OCI-M2 (cell line): ENCODE data around the gene DRD3.

Experiments used
- DNase-seq: peaks from one replicate; lab custom pipeline; 2025; ENCODE audit not compliant: unreplicated experiment; lab: John Stamatoyannopoulos, UW

Gene DRD3

DNA sequence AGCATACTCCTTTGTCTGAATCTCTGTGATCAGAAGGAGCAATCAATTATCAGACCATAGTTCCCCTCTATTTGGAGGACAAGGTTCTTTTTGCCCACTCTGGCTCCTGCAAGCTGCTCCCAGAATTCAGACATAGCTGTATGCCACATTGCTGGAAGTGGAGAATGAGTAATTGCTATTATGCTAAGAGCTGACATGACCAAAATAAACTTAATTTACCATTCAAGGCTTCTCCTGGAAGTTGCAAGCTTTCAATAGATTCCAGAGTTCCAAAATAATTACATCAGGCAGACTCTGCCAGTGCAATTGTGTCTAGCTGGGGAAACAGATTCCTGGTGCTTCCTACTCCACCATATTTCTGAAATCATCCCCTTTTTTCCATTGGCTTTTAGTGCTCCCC, 7.6 kb upstream of the DRD3 start:
- DNase-seq, result no peak

DNA sequence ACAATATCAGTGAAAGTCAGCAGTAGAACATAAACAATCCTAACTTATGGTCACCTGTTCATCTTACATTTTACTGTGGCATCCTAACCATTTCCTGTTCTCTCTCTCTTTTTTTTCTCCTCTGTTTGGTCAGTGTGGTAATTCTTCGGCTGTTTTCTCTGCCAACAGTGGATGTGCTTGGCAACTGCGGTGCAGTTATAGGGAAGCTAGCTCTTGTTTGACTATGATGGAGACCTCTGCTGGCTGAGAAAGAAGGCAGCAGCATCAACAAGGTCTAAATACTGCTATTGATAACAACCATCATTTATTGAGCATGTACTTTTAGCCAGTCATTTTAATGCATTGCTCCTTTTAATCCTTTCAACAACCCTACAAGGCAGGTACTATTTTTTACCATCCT, 723 bp upstream of the DRD3 start:
- DNase-seq, result no peak

DNA sequence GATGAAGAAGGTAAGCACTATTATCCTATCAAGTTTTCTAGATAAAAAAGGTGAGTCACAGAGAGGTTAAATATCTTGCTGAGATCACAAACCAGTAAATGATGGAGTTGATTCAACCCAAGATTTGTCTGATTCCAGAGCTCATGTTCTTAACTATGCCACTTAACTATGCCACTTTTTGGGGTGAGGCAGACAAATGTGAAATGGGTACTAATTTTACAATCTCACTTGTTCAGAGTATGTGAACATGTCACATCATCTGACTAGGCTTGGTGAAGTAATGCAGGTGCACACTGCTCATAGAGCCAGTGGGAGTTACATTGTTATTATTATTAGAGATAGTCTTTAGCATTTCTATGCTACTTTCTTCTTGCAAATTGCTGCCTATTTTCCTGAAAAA, 2.0 kb downstream of the DRD3 start:
- DNase-seq, result no peak

- no peak for DNase-seq
Observed at GRCh38 chr3:114176487-114176886, 2.4 kb downstream of the DRD3 start.

- no peak for DNase-seq
Observed at GRCh38 chr3:114175204-114175987, 3.5 kb downstream of the DRD3 start.

DNA sequence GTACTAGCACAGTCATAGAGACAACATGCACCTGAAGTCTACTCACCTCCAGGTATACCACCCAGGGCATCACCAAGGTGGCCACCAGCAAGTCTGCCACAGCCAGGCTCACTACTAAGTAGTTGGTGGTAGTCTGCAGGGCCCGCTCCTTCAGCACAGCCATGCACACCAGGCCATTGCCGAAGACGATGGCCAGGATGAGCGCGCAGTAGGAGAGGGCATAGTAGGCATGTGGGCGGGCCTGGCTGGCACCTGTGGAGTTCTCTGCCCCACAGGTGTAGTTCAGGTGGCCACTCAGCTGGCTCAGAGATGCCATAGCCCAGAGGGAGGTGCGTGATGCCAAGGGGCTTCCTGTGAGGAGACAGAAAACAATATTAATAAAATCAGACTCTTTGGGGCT, 7.2 kb downstream of the DRD3 start:
- no peak for DNase-seq

DNA sequence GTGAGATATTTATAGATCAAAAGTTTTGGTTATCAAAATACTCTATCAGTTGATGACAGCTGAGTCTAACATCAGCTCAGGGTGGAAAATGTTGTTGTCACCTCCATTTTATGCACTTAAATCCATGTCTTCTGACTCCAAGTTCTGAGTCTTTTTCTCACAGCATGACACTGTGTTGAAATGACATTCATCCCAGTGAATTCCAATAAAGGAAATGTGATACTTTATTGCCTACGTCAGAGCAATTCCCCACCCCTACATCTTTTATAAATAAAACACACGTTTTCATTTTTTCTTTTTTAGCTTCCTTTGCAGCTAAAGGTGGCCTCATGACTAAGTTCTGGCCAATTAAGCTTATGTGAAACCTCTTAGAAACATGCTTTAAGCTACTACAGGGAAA, 10.7 kb downstream of the DRD3 start:
- DNase-seq, result no peak

DNA sequence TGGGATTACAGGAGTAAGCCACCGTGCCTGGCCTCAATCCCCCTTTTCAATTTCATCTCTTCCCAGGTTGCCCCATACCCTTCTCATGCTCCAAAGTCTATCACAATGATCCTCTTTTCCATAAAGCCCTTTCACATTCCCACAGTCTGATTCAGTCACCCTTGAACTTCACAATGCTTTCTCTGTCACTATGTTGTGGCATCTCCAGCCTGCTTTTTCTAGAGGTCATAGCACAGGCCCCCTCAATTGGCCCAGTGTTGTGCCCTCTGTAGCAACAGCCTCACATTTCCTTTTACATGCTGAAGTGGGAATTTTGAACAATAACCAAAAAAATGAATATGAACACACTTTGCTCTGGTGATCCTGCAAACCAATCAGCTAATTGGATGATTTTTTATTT, 21.5 kb downstream of the DRD3 start:
- no peak for DNase-seq

GRCh38 chr3:114155370-114155821, 23.5 kb downstream of the DRD3 start:
- no peak for DNase-seq

DNA sequence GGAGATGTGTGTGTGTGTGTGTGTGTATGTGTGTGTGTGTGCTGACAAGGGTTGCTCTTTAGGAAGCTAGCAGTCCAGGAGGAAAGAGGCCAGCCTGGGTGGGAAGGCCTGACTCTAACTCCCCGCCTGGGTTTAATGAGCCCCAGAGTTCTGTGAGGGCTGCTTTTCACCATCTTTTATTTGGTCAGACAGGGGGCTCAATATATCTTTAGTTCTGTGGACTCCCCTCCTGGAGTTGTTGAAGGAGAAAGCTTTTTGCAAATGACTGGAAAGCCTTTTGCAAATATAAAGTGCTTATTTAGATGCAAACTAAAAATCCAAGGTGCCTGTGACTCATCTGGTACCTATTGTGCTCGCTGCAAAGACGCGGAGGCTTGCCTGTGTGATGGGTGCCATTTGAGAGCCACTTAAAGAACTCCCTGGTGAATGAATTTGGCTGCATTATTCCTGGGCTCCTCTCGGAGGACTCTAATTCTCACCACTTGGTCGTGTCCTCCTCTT, 24.5 kb downstream of the DRD3 start:
- no peak for DNase-seq

DNA sequence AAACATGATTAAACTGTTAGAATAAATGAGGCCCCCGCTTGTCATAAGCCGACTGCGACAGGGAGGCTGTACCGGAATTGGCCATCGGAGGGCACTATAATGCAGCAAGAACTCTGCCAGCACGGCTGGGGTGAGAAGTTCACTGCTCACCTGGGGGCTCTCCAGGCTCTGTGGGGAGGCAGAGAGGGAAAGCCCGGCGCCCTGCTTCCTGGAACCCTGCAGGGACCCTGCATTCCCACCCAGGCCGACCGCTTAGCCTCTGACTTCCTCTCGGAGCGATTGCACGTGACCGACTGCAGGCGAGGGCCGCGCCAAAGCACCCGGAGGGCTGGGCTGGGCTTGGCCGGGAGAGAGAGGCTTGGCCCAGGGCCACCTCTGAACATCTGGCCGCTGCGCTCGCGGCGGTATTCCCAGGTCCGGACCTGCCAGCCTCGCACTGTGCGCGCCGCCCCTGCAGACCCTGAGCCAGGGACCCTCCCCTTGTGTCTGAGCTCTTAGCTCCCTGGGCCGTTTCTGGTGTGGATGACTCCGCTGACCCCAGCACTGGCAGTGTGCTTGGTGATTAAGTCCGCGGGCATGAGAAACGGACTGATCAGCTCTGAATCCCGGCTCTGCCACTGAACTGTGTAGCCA, 26.2 kb downstream of the DRD3 start:
- peak; percentile 50 for DNase-seq

DNA sequence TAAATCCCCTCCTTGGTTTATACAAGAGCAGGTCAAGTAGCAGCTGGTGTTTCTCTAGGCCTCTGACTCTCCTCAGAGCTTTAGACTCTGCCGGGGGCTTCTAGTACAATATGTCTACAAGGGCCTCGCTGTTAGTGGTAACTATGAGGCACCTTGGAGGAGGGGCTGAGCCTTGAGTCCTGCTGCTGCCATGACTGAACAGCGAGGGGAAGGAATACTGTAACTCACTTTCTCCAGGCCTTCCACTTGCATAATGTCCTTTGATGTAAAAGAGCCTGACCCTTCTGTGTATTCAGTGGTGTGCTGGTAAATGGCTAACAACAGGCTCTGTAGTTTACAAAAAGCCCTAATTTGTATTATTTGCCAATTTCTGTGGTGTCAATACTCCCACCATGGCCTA, 27.8 kb downstream of the DRD3 start:
- DNase-seq, result no peak

DNA sequence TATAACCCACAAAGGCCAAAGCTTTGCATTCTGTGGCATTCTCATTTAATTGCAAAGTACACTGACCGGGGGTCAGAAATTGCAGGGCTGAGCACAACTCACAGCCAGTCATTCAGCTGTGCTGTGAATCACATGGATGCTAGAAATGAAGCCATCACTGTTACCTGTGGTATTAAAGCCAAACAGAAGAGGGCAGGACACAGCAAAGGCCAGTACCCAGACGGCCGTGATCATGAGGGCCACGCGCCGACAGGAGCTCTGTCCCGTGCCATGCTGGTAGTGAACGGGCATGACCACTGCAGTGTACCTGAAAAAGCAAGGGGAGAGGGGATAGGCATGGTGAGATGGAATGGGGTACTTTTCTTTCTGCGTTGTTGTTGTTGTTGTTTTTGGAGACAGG, 31.6 kb downstream of the DRD3 start:
- DNase-seq, result no peak

GRCh38 chr3:114144909-114145688, 33.8 kb downstream of the DRD3 start:
- no peak for DNase-seq

- DNase-seq, result no peak
Observed at GRCh38 chr3:114143817-114144216, 35.0 kb downstream of the DRD3 start.

DNA sequence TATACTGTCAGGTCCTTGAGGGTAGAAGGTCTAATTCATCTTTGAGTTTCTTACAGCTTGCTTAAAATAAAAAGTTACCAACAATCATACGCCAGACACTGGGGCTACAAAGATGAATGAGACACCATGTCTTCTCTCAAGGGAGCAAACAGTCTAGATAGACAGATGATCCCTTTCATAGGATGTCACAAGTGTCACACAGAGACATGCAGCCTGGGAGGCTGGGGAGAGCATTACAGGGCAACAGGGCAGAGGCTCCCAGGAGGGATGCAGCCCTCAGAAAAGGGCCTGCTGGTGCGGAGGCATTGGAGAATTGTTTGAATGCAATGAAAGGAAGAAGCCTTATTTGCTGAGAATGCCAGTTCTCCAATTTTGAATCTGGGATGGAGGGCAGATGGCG, 39.0 kb downstream of the DRD3 start:
- no peak for DNase-seq

DNA sequence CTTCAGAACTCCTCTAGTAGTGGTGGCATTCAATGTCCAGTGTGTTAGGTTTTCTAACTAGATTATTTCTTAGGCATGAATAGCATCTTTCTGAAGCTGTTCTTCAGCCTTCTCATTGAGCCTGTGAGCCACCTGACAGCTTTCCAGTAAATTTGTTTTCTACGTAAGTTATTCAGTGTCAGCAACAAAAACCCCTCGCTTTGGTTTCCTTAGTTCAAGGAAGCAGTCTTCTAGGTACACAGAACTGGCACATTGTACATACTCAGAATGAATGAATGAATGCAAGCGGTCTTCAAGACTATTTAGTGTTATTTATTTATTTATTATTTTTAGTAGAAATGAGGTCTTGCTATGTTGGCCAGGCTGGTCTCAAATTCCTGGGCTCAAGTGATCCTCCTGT, 44.9 kb downstream of the DRD3 start:
- DNase-seq, result no peak

GRCh38 chr3:114132500-114132899, 46.4 kb downstream of the DRD3 start:
- DNase-seq, result no peak

GRCh38 chr3:114128826-114129225, 50.0 kb downstream of the DRD3 start:
- no peak for DNase-seq

DNA sequence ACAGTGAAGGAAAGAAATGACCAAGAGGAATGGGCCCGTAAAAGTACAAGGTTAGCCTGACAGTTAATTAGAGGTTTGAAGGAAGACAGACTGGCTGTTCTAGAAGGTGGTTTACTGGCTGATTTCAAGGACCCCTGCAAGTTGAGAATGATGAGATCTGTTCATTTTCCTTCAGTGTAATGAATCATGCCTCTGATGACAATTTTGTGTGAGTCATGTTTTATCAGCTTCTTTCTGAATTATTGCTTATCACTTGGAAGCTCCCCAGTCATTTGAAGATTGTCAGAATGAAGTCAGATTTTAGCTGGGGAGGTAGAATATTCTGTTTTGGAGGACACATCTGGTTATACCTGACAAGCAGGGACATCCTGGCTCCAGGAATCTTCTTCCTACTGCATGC, 50.6 kb downstream of the DRD3 start:
- no peak for DNase-seq

DNA sequence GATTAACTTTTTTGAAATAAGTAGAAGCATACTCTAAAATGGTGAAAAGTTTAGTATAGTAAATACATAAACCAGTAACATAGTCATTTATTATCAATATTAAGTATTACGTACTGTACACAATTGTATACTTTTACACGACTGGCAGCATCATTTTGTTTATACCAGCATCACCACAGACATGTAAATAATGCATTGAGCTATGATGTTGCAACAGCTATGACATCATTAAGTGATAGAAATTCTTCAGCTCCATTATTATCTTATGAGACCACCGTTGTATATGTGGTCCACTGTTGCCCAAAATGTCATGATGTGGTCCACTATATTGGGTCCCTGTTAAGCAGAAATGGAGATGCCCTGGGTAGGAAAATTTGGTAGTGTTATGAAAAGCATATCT, 51.3 kb downstream of the DRD3 start:
- no peak for DNase-seq

DNA sequence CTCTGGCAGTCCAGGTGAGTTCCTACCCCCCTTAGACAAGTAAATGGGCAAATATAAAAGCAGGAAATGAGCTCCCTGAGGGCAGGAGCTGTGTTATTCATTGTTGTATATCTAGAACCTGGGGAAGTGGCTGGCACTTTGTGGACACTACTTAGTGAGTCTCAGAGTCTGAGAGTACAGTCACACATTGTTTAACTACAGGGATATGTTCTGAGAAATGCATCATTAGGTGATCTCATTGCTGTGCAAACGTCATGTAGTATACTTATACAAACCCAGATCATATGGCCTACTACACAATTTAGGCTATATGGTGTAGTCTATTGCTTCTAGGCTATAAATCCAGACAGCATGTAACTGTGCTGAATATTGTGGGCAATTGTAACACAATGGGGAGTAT, 52.4 kb downstream of the DRD3 start:
- DNase-seq, result no peak
